ENCODE results near the gene ABCG2. TPM values are rescaled to one million over a fixed set of nuclear protein-coding genes. Genes with fewer than 3 reads are reported as not detected.

Gene ABCG2
- total and polyA plus RNA-seq, 4 donors = 0.67 to 3.7 (median 3.1) TPM

GRCh38 chr4:88062311-88062710, 96.1 kb downstream of the ABCG2 start:
- ATAC-seq (ENCODE audit: low FRiP score) = no peak

GRCh38 chr4:88060431-88060830, 98.0 kb downstream of the ABCG2 start:
- intact Hi-C loops (cut with DNase I) = no loop called here
- Histone ChIP-seq H3K27me3 (ENCODE audit: control insufficient read depth in 1 of 2, insufficient read depth in 2 of 2, low read length in 1 of 2) (no peaks in the 10 kb centered on the region), H3K27ac (ENCODE audit: low read depth in 1 of 2, low read length in 2 of 2) (no peak overlapping the region), H3K9me3 (ENCODE audit: control insufficient read depth, low read length) (no peaks in the 10 kb centered on the region), H3K4me3 (ENCODE audit: low read length in 2 of 2) (no peak overlapping the region), H3K36me3 (ENCODE audit: control insufficient read depth in 1 of 2, insufficient read depth in 2 of 2, low read length in 1 of 2) (peaks cover 4 to 8% of the 10 kb centered on the region in 2 donors), H3K4me1 (ENCODE audit: control insufficient read depth in 1 of 2, insufficient read depth in 2 of 2, low read length in 2 of 2) (no peaks in the 10 kb centered on the region)
- DNase-seq (no peak), ATAC-seq (ENCODE audit: low FRiP score) (no peak)
- WGBS, 2 donors = 39 to 41% methylated on average over 2 of the region's 2 CpGs

More at GRCh38 chr4:88062311-88062710, 96.1 kb downstream of the ABCG2 start:
- intact Hi-C loops (cut with DNase I) = no loop called here
- DNase-seq = no peak
- WGBS, 2 donors = 39 to 58% methylated on average over 1 of the region's 1 CpG
- no peaks in the 10 kb centered on the region for H3K4me1 ChIP-seq (ENCODE audit: control insufficient read depth in 1 of 2, insufficient read depth in 2 of 2, low read length in 2 of 2)
- no peaks in the 10 kb centered on the region for H3K9me3 ChIP-seq (ENCODE audit: control insufficient read depth, low read length)
- H3K36me3 ChIP-seq (ENCODE audit: control insufficient read depth in 1 of 2, insufficient read depth in 2 of 2, low read length in 1 of 2) = peaks cover 7 to 9% of the 10 kb centered on the region in 2 donors
- H3K4me3 ChIP-seq (ENCODE audit: low read length in 2 of 2) = no peak overlapping the region
- H3K27me3 ChIP-seq (ENCODE audit: control insufficient read depth in 1 of 2, insufficient read depth in 2 of 2, low read length in 1 of 2) = no peaks in the 10 kb centered on the region
- H3K27ac ChIP-seq (ENCODE audit: low read depth in 1 of 2, low read length in 2 of 2) = no peak overlapping the region

- intact Hi-C loops (cut with DNase I) = no loop called here
- Histone ChIP-seq H3K27ac (ENCODE audit: low read depth in 1 of 2, low read length in 2 of 2) (peak overlapping the region in 1 of 2 donors; percentile 51), H3K9me3 (ENCODE audit: control insufficient read depth, low read length) (no peaks in the 10 kb centered on the region), H3K27me3 (ENCODE audit: control insufficient read depth in 1 of 2, insufficient read depth in 2 of 2, low read length in 1 of 2) (no peaks in the 10 kb centered on the region), H3K4me1 (ENCODE audit: control insufficient read depth in 1 of 2, insufficient read depth in 2 of 2, low read length in 2 of 2) (no peaks in the 10 kb centered on the region), H3K4me3 (ENCODE audit: low read length in 2 of 2) (no peak overlapping the region), H3K36me3 (ENCODE audit: control insufficient read depth in 1 of 2, insufficient read depth in 2 of 2, low read length in 1 of 2) (peaks cover 4 to 10% of the 10 kb centered on the region in 2 donors)
- WGBS, 2 donors = 55% methylated on average over 2 of the region's 2 CpGs
- ATAC-seq (ENCODE audit: low FRiP score) (no peak), DNase-seq (no peak)
Observed at GRCh38 chr4:88059766-88060165, 98.7 kb downstream of the ABCG2 start.

- H3K4me1 ChIP-seq (ENCODE audit: control insufficient read depth in 1 of 2, insufficient read depth in 2 of 2, low read length in 2 of 2) = no peaks in the 10 kb centered on the region
- ATAC-seq (ENCODE audit: low FRiP score) (no peak), DNase-seq (no peak)
- intact Hi-C loops (cut with DNase I) = no loop called here
- no peaks in the 10 kb centered on the region for H3K9me3 ChIP-seq (ENCODE audit: control insufficient read depth, low read length)
- H3K36me3 ChIP-seq (ENCODE audit: control insufficient read depth in 1 of 2, insufficient read depth in 2 of 2, low read length in 1 of 2) = peaks cover 1 to 8% of the 10 kb centered on the region in 2 donors
- H3K4me3 ChIP-seq (ENCODE audit: low read length in 2 of 2) = no peak overlapping the region
- no peak overlapping the region for H3K27ac ChIP-seq (ENCODE audit: low read depth in 1 of 2, low read length in 2 of 2)
- no peaks in the 10 kb centered on the region for H3K27me3 ChIP-seq (ENCODE audit: control insufficient read depth in 1 of 2, insufficient read depth in 2 of 2, low read length in 1 of 2)
- 67 to 71% methylated on average over 3 of the region's 3 CpGs for WGBS, 2 donors
Observed at GRCh38 chr4:88058295-88058694, 100.1 kb downstream of the ABCG2 start.

- Histone ChIP-seq H3K36me3 (ENCODE audit: control insufficient read depth in 1 of 2, insufficient read depth in 2 of 2, low read length in 1 of 2) (peaks cover 4 to 17% of the 10 kb centered on the region in 2 donors), H3K27ac (ENCODE audit: low read depth in 1 of 2, low read length in 2 of 2) (no peak overlapping the region), H3K4me3 (ENCODE audit: low read length in 2 of 2) (no peak overlapping the region), H3K27me3 (ENCODE audit: control insufficient read depth in 1 of 2, insufficient read depth in 2 of 2, low read length in 1 of 2) (no peaks in the 10 kb centered on the region), H3K9me3 (ENCODE audit: control insufficient read depth, low read length) (no peaks in the 10 kb centered on the region), H3K4me1 (ENCODE audit: control insufficient read depth in 1 of 2, insufficient read depth in 2 of 2, low read length in 2 of 2) (no peaks in the 10 kb centered on the region)
- DNase-seq (no peak), ATAC-seq (ENCODE audit: low FRiP score) (peak; percentile 75)
- WGBS, 2 donors = 57 to 92% methylated on average over 2 to 3 of the region's 3 CpGs
- intact Hi-C loops (cut with DNase I) = no loop called here
Observed at GRCh38 chr4:88054901-88055300, 103.5 kb downstream of the ABCG2 start.

DNA sequence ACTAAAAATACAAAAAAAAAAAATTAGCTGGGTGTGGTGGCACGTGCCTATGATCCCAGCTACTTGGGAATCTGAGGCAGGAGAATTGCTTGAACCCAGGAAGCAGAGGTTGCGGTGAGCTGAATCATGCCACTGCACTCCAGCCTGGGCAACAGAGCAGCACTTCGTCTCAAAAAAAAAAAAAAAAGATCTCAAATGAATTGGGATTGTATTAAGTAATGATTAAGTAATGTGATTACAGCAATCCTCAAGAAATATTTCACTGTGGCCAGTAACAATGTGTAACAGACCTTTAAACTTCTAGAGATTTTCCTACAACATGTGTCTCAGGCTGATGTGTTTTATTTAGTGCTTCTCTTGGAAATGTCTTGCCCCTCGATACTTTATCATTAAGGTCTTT, 104.2 kb downstream of the ABCG2 start:
- H3K9me3 ChIP-seq (ENCODE audit: control insufficient read depth, low read length) = no peaks in the 10 kb centered on the region
- ATAC-seq (ENCODE audit: low FRiP score) (no peak), DNase-seq (no peak)
- H3K4me3 ChIP-seq (ENCODE audit: low read length in 2 of 2) = no peak overlapping the region
- H3K4me1 ChIP-seq (ENCODE audit: control insufficient read depth in 1 of 2, insufficient read depth in 2 of 2, low read length in 2 of 2) = no peaks in the 10 kb centered on the region
- H3K27ac ChIP-seq (ENCODE audit: low read depth in 1 of 2, low read length in 2 of 2) = no peak overlapping the region
- H3K36me3 ChIP-seq (ENCODE audit: control insufficient read depth in 1 of 2, insufficient read depth in 2 of 2, low read length in 1 of 2) = peaks cover 4 to 15% of the 10 kb centered on the region in 2 donors
- intact Hi-C loops (cut with DNase I) = no loop called here
- H3K27me3 ChIP-seq (ENCODE audit: control insufficient read depth in 1 of 2, insufficient read depth in 2 of 2, low read length in 1 of 2) = no peaks in the 10 kb centered on the region
- 65 to 75% methylated on average over 4 of the region's 4 CpGs for WGBS, 2 donors

- no peak overlapping the region for H3K27ac ChIP-seq (ENCODE audit: low read depth in 1 of 2, low read length in 2 of 2)
- DNase-seq (no peak), ATAC-seq (ENCODE audit: low FRiP score) (no peak)
Observed at GRCh38 chr4:88045021-88045420, 113.4 kb downstream of the ABCG2 start.

DNA sequence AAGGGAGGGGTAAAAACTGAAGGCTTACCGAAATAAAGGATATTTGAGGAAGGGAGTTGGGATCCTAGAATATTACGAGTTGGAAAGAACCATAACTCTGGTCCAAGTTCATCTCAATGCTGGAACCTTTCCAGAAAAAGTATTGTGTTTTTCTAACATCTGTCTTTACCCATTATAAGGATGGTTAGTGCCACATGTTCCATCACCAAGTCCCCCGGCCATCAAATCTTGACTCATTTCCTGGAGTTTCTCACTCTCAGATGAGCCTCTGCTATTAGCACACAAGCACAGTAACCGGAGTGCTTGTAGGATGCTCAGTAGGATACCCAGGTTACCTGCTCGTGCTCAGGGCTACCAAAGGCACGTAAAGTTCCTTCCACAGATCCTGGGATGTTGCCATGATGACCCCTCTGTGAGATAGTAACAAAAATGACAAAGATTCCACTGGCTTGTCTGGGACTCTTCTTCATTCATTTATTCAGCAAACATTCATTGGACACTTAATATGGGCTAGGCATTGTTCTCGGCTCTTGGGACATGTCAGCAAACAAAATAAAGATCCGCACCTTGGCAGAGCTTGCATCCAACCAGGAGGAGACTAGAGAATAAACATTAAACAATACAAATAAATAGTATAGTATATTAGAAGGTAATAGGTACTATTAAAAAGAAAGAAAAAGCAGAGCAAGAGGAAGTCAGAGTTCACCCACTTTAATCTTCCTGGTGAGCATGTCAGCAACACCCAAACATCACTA, 114.7 kb downstream of the ABCG2 start:
- Histone ChIP-seq H3K36me3 (ENCODE audit: control insufficient read depth in 1 of 2, insufficient read depth in 2 of 2, low read length in 1 of 2) (peaks cover 14 to 17% of the 10 kb centered on the region in 2 donors), H3K4me1 (ENCODE audit: control insufficient read depth in 1 of 2, insufficient read depth in 2 of 2, low read length in 2 of 2) (peaks cover 4% of the 10 kb centered on the region in 2 donors), H3K27ac (ENCODE audit: low read depth in 1 of 2, low read length in 2 of 2) (peak overlapping the region in 1 of 2 donors; percentile 77), H3K9me3 (ENCODE audit: control insufficient read depth, low read length) (no peaks in the 10 kb centered on the region), H3K4me3 (ENCODE audit: low read length in 2 of 2) (no peak overlapping the region), H3K27me3 (ENCODE audit: control insufficient read depth in 1 of 2, insufficient read depth in 2 of 2, low read length in 1 of 2) (no peaks in the 10 kb centered on the region)
- ATAC-seq (ENCODE audit: low FRiP score) = no peak
- DNase-seq = no peak
- intact Hi-C loops (cut with DNase I) = no loop called here
- WGBS, 2 donors = 57 to 58% methylated on average over 8 of the region's 8 CpGs

More at GRCh38 chr4:88045021-88045420, 113.4 kb downstream of the ABCG2 start:
- H3K9me3 ChIP-seq (ENCODE audit: control insufficient read depth, low read length) = no peaks in the 10 kb centered on the region
- H3K4me1 ChIP-seq (ENCODE audit: control insufficient read depth in 1 of 2, insufficient read depth in 2 of 2, low read length in 2 of 2) = peaks cover 4% of the 10 kb centered on the region in 2 donors
- intact Hi-C loops (cut with DNase I) = no loop called here
- no peak overlapping the region for H3K4me3 ChIP-seq (ENCODE audit: low read length in 2 of 2)
- H3K36me3 ChIP-seq (ENCODE audit: control insufficient read depth in 1 of 2, insufficient read depth in 2 of 2, low read length in 1 of 2) = peaks cover 14 to 16% of the 10 kb centered on the region in 2 donors
- no peaks in the 10 kb centered on the region for H3K27me3 ChIP-seq (ENCODE audit: control insufficient read depth in 1 of 2, insufficient read depth in 2 of 2, low read length in 1 of 2)

DNA sequence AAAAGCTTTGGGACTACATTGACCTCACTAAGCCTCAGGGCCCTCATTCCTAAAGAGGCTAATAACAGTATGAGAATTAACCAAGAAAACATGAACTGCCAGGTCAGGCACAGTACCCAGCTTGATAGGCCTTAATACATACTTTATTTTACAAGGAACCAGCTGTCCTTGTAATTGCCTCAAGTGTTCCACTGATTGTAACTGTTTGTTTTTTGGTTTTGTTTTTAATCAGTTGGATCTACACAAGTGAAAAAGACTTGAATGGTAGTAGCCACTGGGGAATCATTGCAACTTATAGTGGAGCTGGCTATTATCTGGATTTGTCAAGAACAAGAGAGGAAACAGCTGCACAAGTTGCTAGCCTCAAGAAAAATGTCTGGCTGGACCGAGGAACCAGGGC, 115.4 kb downstream of the ABCG2 start:
- intact Hi-C loops (cut with DNase I) = no loop called here
- no peak overlapping the region for H3K4me3 ChIP-seq (ENCODE audit: low read length in 2 of 2)
- H3K36me3 ChIP-seq (ENCODE audit: control insufficient read depth in 1 of 2, insufficient read depth in 2 of 2, low read length in 1 of 2) = peaks cover 16 to 17% of the 10 kb centered on the region in 2 donors
- ATAC-seq (ENCODE audit: low FRiP score) (no peak), DNase-seq (no peak)
- peaks cover 4% of the 10 kb centered on the region in 2 donors for H3K4me1 ChIP-seq (ENCODE audit: control insufficient read depth in 1 of 2, insufficient read depth in 2 of 2, low read length in 2 of 2)
- WGBS, 2 donors = 26 to 29% methylated on average over 1 of the region's 1 CpG
- H3K27ac ChIP-seq (ENCODE audit: low read depth in 1 of 2, low read length in 2 of 2) = peak overlapping the region in 1 of 2 donors; percentile 77
- no peaks in the 10 kb centered on the region for H3K27me3 ChIP-seq (ENCODE audit: control insufficient read depth in 1 of 2, insufficient read depth in 2 of 2, low read length in 1 of 2)
- H3K9me3 ChIP-seq (ENCODE audit: control insufficient read depth, low read length) = no peaks in the 10 kb centered on the region
